Measurements from ENCODE around the gene EXD3. TPM values are rescaled to one million over a fixed set of nuclear protein-coding genes. Genes with fewer than 3 reads are reported as not detected.

Gene EXD3
- total and polyA plus RNA-seq, 2 of the 13 experiments (the other 11 are each of a cell fraction or from before 2014, with no cell fraction given): 2.7 to 4.8 TPM

GRCh38 chr9:137387891-137388560 is 34.9 kb downstream of the EXD3 start (continued):
- TF ChIP-seq ZNF609 (CRISPR knock-in tag; IDR thresholded peaks at IDR 0.05; ENCODE audit: borderline replicate concordance): 0 out of 2 replicates have a peak, but pooled peaks have one; percentile 31
- peak; percentile 20; the same call in 1 of the 2 replicates for TF ChIP-seq SP4 (CRISPR knock-in tag; IDR thresholded peaks at IDR 0.05)
- TF ChIP-seq ZNF574 (CRISPR knock-in tag; IDR thresholded peaks at IDR 0.05): peak; percentile 23; the same call in 1 of the 2 replicates
- no peak for TF ChIP-seq ZNF749 (CRISPR knock-in tag; IDR thresholded peaks at IDR 0.05; ENCODE audit: borderline replicate concordance)
- TF ChIP-seq NFRKB (IDR thresholded peaks at IDR 0.05): no peak
- TF ChIP-seq ZNF281 (CRISPR knock-in tag; IDR thresholded peaks at IDR 0.05; ENCODE audit: borderline replicate concordance): no peak
- TF ChIP-seq PAXIP1 (CRISPR knock-in tag; conservative IDR thresholded peaks at IDR 0.05): peak; percentile 55
- TF ChIP-seq E2F2 (CRISPR knock-in tag; IDR thresholded peaks at IDR 0.05; ENCODE audit: borderline replicate concordance): no peak
- no peak for TF ChIP-seq ARNTL (CRISPR knock-in tag; IDR thresholded peaks at IDR 0.05)
- TF ChIP-seq RXRA (CRISPR knock-in tag; IDR thresholded peaks at IDR 0.05): peak; percentile 16; the same call in 1 of the 2 replicates
- TF ChIP-seq HNRNPL (IDR thresholded peaks at IDR 0.05; ENCODE audit: low read depth, low read length): no peak
- TF ChIP-seq ZNF124 (CRISPR knock-in tag; IDR thresholded peaks at IDR 0.05): no peak
- TF ChIP-seq MAFF (IDR thresholded peaks at IDR 0.05; ENCODE audit: low read depth, low read length): no peak
